GM12878 (cell line): ENCODE data around the gene RANBP1.

ENCODE experiments used
- CBX3 ChIP-seq: fragments of 200-600 bp; sonication (generic); IDR thresholded peaks from 2 replicates; pipeline ENCODE4 v1.6.1; 2016; ENCODE audit warnings: low read depth, borderline replicate concordance
- CTCF ChIP-seq, 3 experiments: IDR thresholded peaks in 2 of 3; conservative IDR thresholded peaks in 1 of 3; 2 replicates each; pipeline ENCODE4 v1.5.1; 2011; ENCODE audit warnings: low read depth in 3 of 3, low read length in 3 of 3, mild to moderate bottlenecking in 3 of 3, control low read depth in 2 of 3, moderate library complexity in 2 of 3, inconsistent platforms in 1 of 3, mixed read lengths in 1 of 3; ENCODE audit not compliant: control insufficient read depth in 2 of 3, insufficient read depth in 1 of 3; ENCODE audit errors: extremely low read depth in 1 of 3
- CUX1 ChIP-seq: IDR thresholded peaks from 2 replicates; pipeline ENCODE4 v1.6.1; 2012; ENCODE audit warnings: improper control_type of control experiment, low read depth, low read length; ENCODE audit not compliant: insufficient replicate concordance
- ELK1 ChIP-seq: IDR thresholded peaks from 2 replicates; pipeline ENCODE4 v1.6.1; 2012; ENCODE audit warnings: low read depth, low read length, improper control_type of control experiment
- FOS ChIP-seq: IDR thresholded peaks from 3 replicates; pipeline ENCODE4 v1.6.1; 2011; ENCODE audit warnings: borderline replicate concordance; ENCODE audit not compliant: insufficient read length; ENCODE audit errors: extremely low read depth
- FOXM1 ChIP-seq: IDR thresholded peaks from 2 replicates; pipeline ENCODE4 v1.6.1; 2012; ENCODE audit warnings: low read depth, mild to moderate bottlenecking, inconsistent platforms, low read length, moderate library complexity
- GABPA ChIP-seq: IDR thresholded peaks from 2 replicates; pipeline ENCODE4 v1.6.1; 2014; ENCODE audit warnings: antibody characterized with exemption, low read depth, mild to moderate bottlenecking, inconsistent platforms
- MXI1 ChIP-seq: fragments of 150-350 bp; IDR thresholded peaks from 2 replicates; pipeline ENCODE4 v1.6.1; 2011; ENCODE audit warnings: low read depth, mild to moderate bottlenecking, inconsistent platforms, low read length, improper control_type of control experiment
- MYC ChIP-seq: IDR thresholded peaks from 2 replicates; pipeline ENCODE4 v1.6.1; 2011; ENCODE audit warnings: mild to moderate bottlenecking, low read length, moderate library complexity, inconsistent platforms; ENCODE audit not compliant: insufficient read depth, insufficient replicate concordance, insufficient read length, severe bottlenecking
- POLR2A ChIP-seq: IDR thresholded peaks from 2 replicates; pipeline ENCODE4 v1.6.1; 2011; ENCODE audit warnings: low read depth, mild to moderate bottlenecking, low read length
- RFX5 ChIP-seq: IDR thresholded peaks from 2 replicates; pipeline ENCODE4 v1.6.1; 2011; ENCODE audit warnings: low read depth, low read length, improper control_type of control experiment
- SIN3A ChIP-seq: IDR thresholded peaks from 2 replicates; pipeline ENCODE4 v1.6.1; 2012; ENCODE audit warnings: low read depth, low read length, improper control_type of control experiment
- ZZZ3 ChIP-seq: IDR thresholded peaks from 2 replicates; pipeline ENCODE4 v1.6.1; 2011; ENCODE audit warnings: low read depth; ENCODE audit not compliant: control insufficient read depth, insufficient read length

- no peak for TF ChIP-seq MXI1
- TF ChIP-seq POLR2A: no peak
- no peak for TF ChIP-seq ZZZ3
- TF ChIP-seq FOXM1: no peak
- TF ChIP-seq SIN3A: no peak
- TF ChIP-seq CTCF (IDR thresholded peaks at IDR 0.05 in 2 of 3, conservative IDR thresholded peaks at IDR 0.05 in 1 of 3; ENCODE audit: control insufficient read depth in 2 of 3, extremely low read depth in 1 of 3, insufficient read depth in 1 of 3, low read depth in 3 of 3, low read length in 3 of 3): no peak
- no peak for TF ChIP-seq CUX1
- TF ChIP-seq MYC: no peak
- TF ChIP-seq RFX5: no peak
- no peak for TF ChIP-seq ELK1
- TF ChIP-seq CBX3: no peak
- TF ChIP-seq GABPA: no peak
- no peak for TF ChIP-seq FOS
These were observed 38.0 kb downstream of the RANBP1 start for GRCh38 chr22:20153945-20154344.
